ENCODE results near the gene ANAPC13. TPM values are rescaled to one million over a fixed set of nuclear protein-coding genes. Genes with fewer than 3 reads are reported as not detected.
A peak's percentile ranks its signal among the peaks of the same experiment; 100 is the strongest.

The ANAPC13 gene
- total RNA-seq, 2 donors from 2014 or later: 40.2 to 83.2 TPM

- no peaks in the 10 kb centered on the region for H3K4me1 ChIP-seq (replicated peaks)
- no peak overlapping the region for H3K27ac ChIP-seq
- H3K36me3 ChIP-seq: no peaks in the 10 kb centered on the region
- H3K27me3 ChIP-seq (replicated peaks; ENCODE audit: insufficient read depth): no peaks in the 10 kb centered on the region
- no peak for TF ChIP-seq CTCF (IDR thresholded peaks at IDR 0.05)
- TF ChIP-seq POLR2AphosphoS5 (IDR thresholded peaks at IDR 0.05): no peak
- TF ChIP-seq POLR2A (IDR thresholded peaks at IDR 0.05): no peak
- WGBS: 60% methylated on average over 6 of the region's 6 CpGs
- H3K4me3 ChIP-seq: no peak overlapping the region
- intact Hi-C loops (cut with DNase I): no loop called here
- H3K9me3 ChIP-seq: no peaks in the 10 kb centered on the region
- DNase-seq (ENCODE audit: low spot score): no peak
Observed at GRCh38 chr3:134453631-134454030, 32.2 kb downstream of the ANAPC13 start.

GRCh38 chr3:134449951-134450350 is 35.8 kb downstream of the ANAPC13 start:
- Histone ChIP-seq H3K27ac (no peak overlapping the region), H3K27me3 (replicated peaks; ENCODE audit: insufficient read depth) (no peaks in the 10 kb centered on the region), H3K36me3 (no peaks in the 10 kb centered on the region), H3K9me3 (no peaks in the 10 kb centered on the region), H3K4me3 (no peak overlapping the region), H3K4me1 (replicated peaks) (no peaks in the 10 kb centered on the region)
- DNase-seq (ENCODE audit: low spot score): no peak
- 66% methylated on average over 3 of the region's 3 CpGs for WGBS
- intact Hi-C loops (cut with DNase I): no loop called here
- TF ChIP-seq POLR2A (IDR thresholded peaks at IDR 0.05): no peak
- no peak for TF ChIP-seq CTCF (IDR thresholded peaks at IDR 0.05)
- TF ChIP-seq POLR2AphosphoS5 (IDR thresholded peaks at IDR 0.05): no peak

- H3K4me1 ChIP-seq (replicated peaks): no peaks in the 10 kb centered on the region
- peak; percentile 46 for DNase-seq (ENCODE audit: low spot score)
- WGBS: 61% methylated on average over 2 of the region's 2 CpGs
- no peaks in the 10 kb centered on the region for H3K9me3 ChIP-seq
- intact Hi-C loops (cut with DNase I): no loop called here
- no peak overlapping the region for H3K4me3 ChIP-seq
- H3K27ac ChIP-seq: no peak overlapping the region
- no peaks in the 10 kb centered on the region for H3K36me3 ChIP-seq
- TF ChIP-seq CTCF (IDR thresholded peaks at IDR 0.05) (peak; percentile 13 to 60 (median 42)), POLR2AphosphoS5 (IDR thresholded peaks at IDR 0.05) (peak; percentile 11), POLR2A (IDR thresholded peaks at IDR 0.05) (no peak)
- H3K27me3 ChIP-seq (replicated peaks; ENCODE audit: insufficient read depth): no peaks in the 10 kb centered on the region
Observed at GRCh38 chr3:134449277-134449676, 36.5 kb downstream of the ANAPC13 start.

GRCh38 chr3:134448664-134449063 is 37.1 kb downstream of the ANAPC13 start:
- no peaks in the 10 kb centered on the region for H3K9me3 ChIP-seq
- TF ChIP-seq POLR2A (IDR thresholded peaks at IDR 0.05): no peak
- TF ChIP-seq CTCF (IDR thresholded peaks at IDR 0.05): no peak
- H3K4me1 ChIP-seq (replicated peaks): no peaks in the 10 kb centered on the region
- 95% methylated on average over 5 of the region's 5 CpGs for WGBS
- H3K36me3 ChIP-seq: no peaks in the 10 kb centered on the region
- H3K27me3 ChIP-seq (replicated peaks; ENCODE audit: insufficient read depth): no peaks in the 10 kb centered on the region
- no peak overlapping the region for H3K27ac ChIP-seq
- intact Hi-C loops (cut with DNase I): no loop called here
- no peak overlapping the region for H3K4me3 ChIP-seq
- no peak for DNase-seq (ENCODE audit: low spot score)

GRCh38 chr3:134447351-134447750 is 38.4 kb downstream of the ANAPC13 start:
- H3K4me1 ChIP-seq (replicated peaks): no peaks in the 10 kb centered on the region
- TF ChIP-seq POLR2AphosphoS5 (IDR thresholded peaks at IDR 0.05) (no peak), CTCF (IDR thresholded peaks at IDR 0.05) (no peak), POLR2A (IDR thresholded peaks at IDR 0.05) (no peak)
- H3K4me3 ChIP-seq: no peak overlapping the region
- intact Hi-C loops (cut with DNase I): no loop called here
- no peak overlapping the region for H3K27ac ChIP-seq
- H3K9me3 ChIP-seq: no peaks in the 10 kb centered on the region
- no peaks in the 10 kb centered on the region for H3K27me3 ChIP-seq (replicated peaks; ENCODE audit: insufficient read depth)
- no peaks in the 10 kb centered on the region for H3K36me3 ChIP-seq
- 88% methylated on average over 1 of the region's 1 CpG for WGBS
- no peak for DNase-seq (ENCODE audit: low spot score)

Data from prostate gland (tissue), 2 donors.